Testis (tissue), 3 donors: Measurements from ENCODE around the gene LRRTM3. TPM values are rescaled to one million over a fixed set of nuclear protein-coding genes. Genes with fewer than 3 reads are reported as not detected.

Source experiments
- DNase-seq: peaks from one replicate; pipeline ENCODE4 v3.0.0-alpha.2; 2019
- H3K27ac ChIP-seq, 2 donors: fragments of 200-600 bp; sonication (generic); one replicate each; pipeline ENCODE4 v1.5.1; 2019
- H3K27me3 ChIP-seq: fragments of 200-600 bp; sonication (generic); one replicate; pipeline ENCODE4 v1.5.1; 2019
- H3K36me3 ChIP-seq: fragments of 200-600 bp; sonication (generic); one replicate; pipeline ENCODE4 v1.5.1; 2017; ENCODE audit warnings: low read depth; ENCODE audit errors: missing control alignments
- H3K4me1 ChIP-seq: fragments of 200-600 bp; sonication (generic); one replicate; pipeline ENCODE4 v1.5.1; 2019
- H3K4me3 ChIP-seq, 2 donors: fragments of 200-600 bp; sonication (generic); one replicate each; pipeline ENCODE4 v1.5.1; 2017 to 2019
- H3K9me3 ChIP-seq: fragments of 200-600 bp; sonication (generic); one replicate; pipeline ENCODE4 v1.5.1; 2017
- CTCF ChIP-seq, 3 experiments: fragments of 450-650 bp in 2 of 3; fragments of 200-600 bp in 1 of 3; sonication (generic) in 1 of 3; IDR thresholded peaks; one replicate each; pipeline ENCODE4 v1.5.1; 2016 to 2019; ENCODE audit warnings: antibody characterized with exemption in 3 of 3, mild to moderate bottlenecking in 2 of 3, moderate library complexity in 1 of 3
- POLR2A ChIP-seq: fragments of 450-650 bp; IDR thresholded peaks from one replicate; pipeline ENCODE4 v1.6.1; 2017; ENCODE audit warnings: antibody characterized with exemption, mild to moderate bottlenecking, moderate library complexity
- WGBS, 2 donors: methylation state at CpG; one replicate each; pipeline ENCODE4 v1.1.5; 2018; 5-methylcytosine and 5-hydroxymethylcytosine counted together
- intact Hi-C: fragments of 100-400 bp; cut with DNase I; formaldehyde crosslinking; loops from one replicate; pipeline ENCODE4 v1.15.1; 2023; ENCODE audit warnings: low total_unique reads
- polyA plus RNA-seq: library from polyadenylated mRNA; stranded (reverse); fragments of 350-450 nt; fragmentation: Illumina TruSeq; extraction: RNeasy Lipid Tissue Mini Kit (QIAGEN cat#74804); gene quantifications from one replicate; pipeline ENCODE4 v1.2.3, GENCODE V29; 2014; ENCODE audit warnings: low read depth, low replicate concordance; ENCODE audit not compliant: insufficient read depth
- total RNA-seq, 2 donors: library from RNA; depleted of rRNA; stranded (reverse); fragments of >200 nt; gene quantifications; one replicate each; pipeline ENCODE4 v1.2.3, GENCODE V29; 2016

The LRRTM3 gene
- total and polyA plus RNA-seq, 3 donors from 2014 or later: 0.94 to 14.0 (median 10.5) TPM

GRCh38 chr10:66881814-66882213 lies 44.0 kb upstream of the LRRTM3 start:
- Histone ChIP-seq H3K4me3 (no peak overlapping the region), H3K36me3 (no peaks in the 10 kb centered on the region), H3K27ac (no peak overlapping the region), H3K9me3 (no peaks in the 10 kb centered on the region), H3K27me3 (no peaks in the 10 kb centered on the region), H3K4me1 (no peaks in the 10 kb centered on the region)
- DNase-seq: no peak
- intact Hi-C loops: no loop called here
- TF ChIP-seq CTCF (IDR thresholded peaks at IDR 0.05) (no peak), POLR2A (no peak)
- 83 to 89% methylated on average over 3 of the region's 3 CpGs for WGBS, 2 donors

GRCh38 chr10:66882271-66882670 lies 43.6 kb upstream of the LRRTM3 start:
- H3K4me1 ChIP-seq: no peaks in the 10 kb centered on the region
- H3K4me3 ChIP-seq: no peak overlapping the region
- TF ChIP-seq CTCF (IDR thresholded peaks at IDR 0.05) (no peak), POLR2A (no peak)
- intact Hi-C loops: no loop called here
- 85 to 95% methylated on average over 2 of the region's 2 CpGs for WGBS, 2 donors
- H3K27ac ChIP-seq: no peak overlapping the region
- H3K36me3 ChIP-seq: no peaks in the 10 kb centered on the region
- H3K27me3 ChIP-seq: no peaks in the 10 kb centered on the region
- H3K9me3 ChIP-seq: no peaks in the 10 kb centered on the region
- no peak for DNase-seq

GRCh38 chr10:66886848-66887247 lies 39.0 kb upstream of the LRRTM3 start:
- Histone ChIP-seq H3K36me3 (no peaks in the 10 kb centered on the region), H3K27ac (no peak overlapping the region), H3K4me3 (no peak overlapping the region), H3K4me1 (no peaks in the 10 kb centered on the region), H3K27me3 (no peaks in the 10 kb centered on the region), H3K9me3 (no peaks in the 10 kb centered on the region)
- no peak for DNase-seq
- no peak for TF ChIP-seq POLR2A
- no peak for TF ChIP-seq CTCF (IDR thresholded peaks at IDR 0.05)
- intact Hi-C loops: no loop called here

GRCh38 chr10:66888237-66888636 lies 37.6 kb upstream of the LRRTM3 start:
- Histone ChIP-seq H3K4me3 (no peak overlapping the region), H3K27ac (no peak overlapping the region), H3K9me3 (no peaks in the 10 kb centered on the region), H3K36me3 (no peaks in the 10 kb centered on the region), H3K27me3 (no peaks in the 10 kb centered on the region), H3K4me1 (no peaks in the 10 kb centered on the region)
- no peak for TF ChIP-seq POLR2A
- no peak for TF ChIP-seq CTCF (IDR thresholded peaks at IDR 0.05)
- intact Hi-C loops: no loop called here
- no peak for DNase-seq
- WGBS, 2 donors: 93 to 95% methylated on average over 1 of the region's 1 CpG

GRCh38 chr10:66892871-66893270 lies 33.0 kb upstream of the LRRTM3 start:
- H3K27me3 ChIP-seq: no peaks in the 10 kb centered on the region
- intact Hi-C loops: no loop called here
- H3K27ac ChIP-seq: no peak overlapping the region
- H3K4me3 ChIP-seq: no peak overlapping the region
- no peak for TF ChIP-seq POLR2A
- DNase-seq: no peak
- no peaks in the 10 kb centered on the region for H3K4me1 ChIP-seq
- no peaks in the 10 kb centered on the region for H3K9me3 ChIP-seq
- no peaks in the 10 kb centered on the region for H3K36me3 ChIP-seq
- WGBS, 2 donors: 77 to 84% methylated on average over 2 of the region's 2 CpGs
